GM18505 (cell line): Measurements from ENCODE around the gene SRP72.
"Not testable (repeated sequence)": the region's sequence is repeated elsewhere in the genome, so short reads cannot be mapped to it uniquely, and the experiment has no call there.

Experiments used
- ATAC-seq: cut with Tn5 transposase; IDR thresholded peaks from one replicate; pipeline ENCODE4 v1.9.1; 2021; ENCODE audit not compliant: unreplicated experiment
- POLR2A ChIP-seq: IDR thresholded peaks from 4 replicates; pipeline ENCODE4 v1.6.1; 2011; ENCODE audit warnings: borderline replicate concordance; ENCODE audit not compliant: insufficient read depth, insufficient read length; ENCODE audit errors: extremely low read depth

Gene SRP72

DNA sequence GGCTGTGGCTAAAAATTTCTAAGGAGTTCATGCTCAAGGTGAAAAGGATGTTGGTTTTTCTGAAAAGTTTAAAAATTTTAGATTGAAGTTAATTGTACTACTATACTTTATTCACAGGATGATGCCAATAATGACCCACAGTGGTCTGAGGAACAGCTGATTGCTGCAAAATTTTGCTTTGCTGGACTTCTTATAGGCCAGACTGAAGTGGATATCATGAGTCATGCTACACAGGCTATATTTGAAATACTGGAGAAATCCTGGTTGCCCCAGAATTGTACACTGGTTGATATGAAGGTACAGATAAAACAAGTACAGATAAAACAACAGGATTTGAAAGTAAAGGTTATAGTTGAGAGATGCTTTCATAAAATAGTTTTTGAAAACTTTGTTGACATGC lies 19.1 kb upstream of the SRP72 start:
- TF ChIP-seq POLR2A, result no peak
- no peak for ATAC-seq

DNA sequence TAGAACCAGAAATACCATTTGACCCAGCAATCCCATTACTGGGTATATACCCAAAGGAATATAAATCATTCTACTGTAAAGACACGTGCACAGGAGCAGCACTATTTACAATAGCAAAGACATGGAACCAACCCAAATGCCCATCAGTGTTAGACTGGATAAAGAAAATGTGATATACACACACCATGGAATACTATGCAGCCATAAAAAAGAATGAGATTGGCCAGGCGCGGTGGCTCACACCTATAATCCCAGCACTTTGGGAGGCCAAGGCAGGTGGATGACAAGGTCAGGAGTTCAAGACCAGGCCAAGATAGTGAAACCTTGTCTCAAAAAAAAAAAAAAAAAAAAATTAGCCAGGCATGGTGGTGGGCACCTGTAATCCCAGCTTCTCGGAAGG lies 17.9 kb upstream of the SRP72 start:
- not testable (repeated sequence) for ATAC-seq

DNA sequence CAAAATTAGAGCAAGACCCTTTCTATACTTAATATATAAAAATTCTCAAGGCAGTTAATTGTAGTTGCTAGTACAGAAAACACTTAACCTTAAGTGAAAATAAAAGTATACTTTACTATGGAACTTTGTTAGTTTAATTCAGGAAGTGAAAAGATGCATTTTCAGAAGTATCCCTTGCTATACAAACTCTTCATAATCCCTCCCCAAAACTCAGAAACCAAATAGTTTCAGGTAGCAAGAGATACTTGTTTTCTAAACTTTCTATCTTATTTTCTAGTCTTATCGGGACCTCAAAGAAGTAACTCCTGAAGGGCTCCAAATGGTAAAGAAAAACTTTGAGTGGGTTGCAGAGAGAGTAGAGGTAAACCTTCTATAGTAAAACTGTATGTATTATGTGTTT lies 17.1 kb upstream of the SRP72 start:
- no peak for ATAC-seq
- no peak for TF ChIP-seq POLR2A

DNA sequence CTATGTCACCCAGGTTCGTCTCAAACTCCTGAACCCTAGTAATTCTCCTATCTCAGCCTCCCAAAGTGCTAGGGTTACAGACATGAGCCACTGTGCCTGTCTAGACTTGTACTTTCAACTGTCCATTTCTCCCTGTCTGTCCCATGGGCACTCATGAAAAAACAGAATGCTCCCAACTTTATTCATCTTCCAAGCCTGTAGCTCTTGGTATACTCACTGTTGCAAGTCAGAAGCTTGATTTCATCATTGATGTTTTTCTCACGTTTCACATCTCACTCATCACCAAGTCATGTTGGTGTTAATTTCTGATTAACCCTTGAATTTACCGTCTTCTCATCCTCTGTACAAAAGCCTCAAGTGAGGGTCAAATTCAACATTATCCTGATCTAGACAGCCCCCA lies 7.3 kb upstream of the SRP72 start:
- ATAC-seq, result no peak
- no peak for TF ChIP-seq POLR2A

DNA sequence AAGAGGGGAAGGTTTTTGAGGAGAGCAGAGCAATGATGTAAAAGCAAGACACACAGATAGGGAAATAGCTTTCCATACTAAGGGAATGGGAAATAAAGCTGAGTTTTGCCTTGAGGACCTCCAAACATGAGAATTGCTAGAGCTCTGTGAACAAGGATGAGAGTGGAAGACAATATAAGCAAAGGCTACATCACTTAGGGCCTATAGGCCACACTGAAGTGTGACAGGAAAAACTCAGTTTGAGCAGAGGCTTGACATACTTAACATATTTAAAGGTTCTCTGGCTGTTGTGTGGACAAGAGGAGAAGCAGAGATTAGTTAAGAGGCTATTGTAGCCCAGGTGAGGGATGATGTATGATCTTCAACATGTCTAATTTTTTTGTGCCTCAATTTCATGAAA lies 5.3 kb upstream of the SRP72 start:
- TF ChIP-seq POLR2A, result no peak
- ATAC-seq, result no peak

DNA sequence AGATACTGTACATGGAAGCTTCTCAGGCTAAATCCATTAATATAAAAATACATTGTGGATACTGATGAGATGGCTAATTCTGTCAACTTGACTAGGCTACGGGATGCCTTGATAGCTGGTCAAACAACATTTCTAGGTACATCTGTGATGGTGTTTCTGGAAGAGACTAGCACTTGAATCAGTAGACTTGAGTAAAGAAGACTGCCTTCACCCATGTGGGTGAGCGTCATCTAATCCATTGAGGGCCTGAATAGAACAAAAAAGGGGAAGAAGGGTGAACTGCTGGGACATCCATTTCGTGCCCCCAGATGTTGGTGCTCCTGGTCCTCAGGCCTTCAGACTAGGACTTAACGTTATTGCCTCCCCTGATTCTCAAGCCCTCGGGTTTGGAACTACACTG lies 3.7 kb upstream of the SRP72 start:
- peak; percentile 37 for TF ChIP-seq POLR2A
- ATAC-seq, result no peak

DNA sequence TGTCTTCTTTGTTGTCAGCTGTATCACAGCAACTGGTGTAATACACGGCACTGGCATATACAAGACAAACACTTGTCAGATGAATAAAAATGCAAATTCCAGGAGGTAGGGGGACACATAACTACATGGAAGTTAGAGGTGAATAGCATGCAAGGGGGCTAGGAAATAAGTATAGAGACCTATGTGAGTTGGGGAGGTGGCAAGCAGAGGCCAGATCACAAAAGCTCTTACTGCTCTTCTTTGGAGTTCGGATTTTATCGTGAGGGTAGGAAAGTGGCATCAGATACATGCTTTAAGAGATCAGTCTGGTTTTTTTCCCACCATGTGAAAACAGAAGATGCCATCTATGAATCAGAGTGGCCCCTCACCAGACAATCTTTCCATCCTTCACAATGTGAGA lies 2.8 kb upstream of the SRP72 start:
- TF ChIP-seq POLR2A, result no peak
- ATAC-seq, result no peak

DNA sequence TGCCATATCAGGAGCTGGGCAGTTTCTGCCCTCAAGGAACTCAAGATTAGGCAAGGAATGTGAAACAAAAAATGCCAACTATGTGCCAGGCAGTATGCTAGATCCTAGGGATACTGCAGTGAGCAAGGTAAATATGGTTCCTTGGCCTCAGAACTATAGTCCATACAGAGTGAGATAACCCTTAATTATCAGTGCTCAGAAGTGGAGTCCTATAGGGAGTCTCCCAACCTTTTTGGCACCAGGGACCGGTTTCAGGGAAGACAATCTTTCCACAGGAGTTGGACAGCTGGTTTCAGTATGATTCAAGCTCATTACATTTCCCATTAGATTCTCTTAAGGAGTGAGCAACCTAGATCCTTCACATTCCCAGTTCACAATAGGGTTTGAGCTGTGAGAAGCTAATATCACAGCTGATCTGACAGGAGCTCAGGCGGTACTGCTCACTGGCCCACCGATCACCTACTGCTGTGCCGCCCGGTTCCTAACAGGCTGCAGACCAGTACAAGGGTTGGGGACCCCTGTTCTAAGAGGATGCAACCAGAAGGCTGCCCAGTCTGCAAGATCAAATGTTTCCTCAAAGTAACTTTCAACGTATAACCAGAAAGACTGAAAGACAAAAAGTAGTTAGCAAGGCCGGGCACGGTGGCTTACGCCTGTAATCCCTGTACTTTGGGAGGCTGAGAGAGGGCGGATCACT lies 1.7 kb upstream of the SRP72 start:
- no peak for ATAC-seq
- TF ChIP-seq POLR2A, result no peak

DNA sequence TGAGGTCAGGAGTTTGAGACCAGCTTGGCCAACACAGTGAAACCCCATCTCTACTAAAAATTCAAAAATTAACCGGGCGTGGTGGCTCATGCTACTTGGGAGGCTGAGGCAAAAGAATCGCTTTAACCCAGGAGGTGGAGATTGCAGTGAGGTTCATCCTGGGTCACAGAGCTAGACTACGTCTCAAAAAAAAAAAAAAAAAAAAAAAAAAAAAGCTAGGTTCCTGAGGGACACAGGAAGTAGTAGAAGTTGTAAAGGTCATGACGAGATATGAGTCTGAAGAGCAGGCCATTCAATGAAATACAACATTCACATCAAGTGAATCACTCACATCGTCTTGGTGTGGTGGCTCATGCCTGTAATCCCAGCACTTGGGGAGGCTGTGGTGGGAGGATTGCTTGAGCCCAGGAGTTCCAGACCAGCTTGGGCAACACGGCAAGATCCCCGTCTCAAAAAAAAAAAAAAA lies 1.1 kb upstream of the SRP72 start:
- ATAC-seq, result not testable (repeated sequence)
- TF ChIP-seq POLR2A, result peak; percentile 17

DNA sequence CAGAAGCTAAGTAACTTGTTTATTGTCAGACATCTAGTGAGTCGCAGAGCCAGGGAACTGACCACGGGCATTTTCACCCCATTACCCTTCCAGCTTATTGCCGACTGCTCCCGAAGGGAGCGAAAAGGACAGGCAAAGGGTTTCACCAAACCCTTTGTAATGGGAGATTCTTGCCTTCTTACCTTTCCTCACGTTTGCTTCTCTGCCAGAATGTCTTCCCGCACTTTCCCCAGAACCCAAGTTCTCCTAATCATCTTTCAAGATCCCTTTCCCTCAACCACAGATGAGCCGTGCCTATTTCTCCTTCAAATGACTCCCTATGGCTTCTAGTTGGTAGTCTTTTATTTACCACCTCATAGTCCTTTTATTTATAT lies 520 bp upstream of the SRP72 start:
- ATAC-seq, result no peak
- TF ChIP-seq POLR2A, result no peak

DNA sequence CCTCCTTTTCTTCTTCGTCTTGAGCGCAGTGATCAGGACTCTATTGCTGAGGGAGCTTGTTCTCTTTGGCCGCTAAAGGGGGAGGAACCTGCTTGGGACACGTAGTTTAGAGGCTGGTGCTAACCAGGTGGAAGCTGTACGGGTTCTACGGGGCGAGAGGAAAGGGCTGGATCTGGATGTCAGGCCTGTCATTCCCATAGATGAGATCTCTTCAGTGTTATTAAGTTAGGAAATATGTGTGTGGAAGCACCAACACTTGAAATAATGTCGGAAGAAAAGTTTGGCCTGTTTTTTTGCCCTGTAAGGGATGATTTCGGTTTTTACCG lies 643 bp downstream of the SRP72 start:
- TF ChIP-seq POLR2A, result no peak
- ATAC-seq, result peak; percentile 38

DNA sequence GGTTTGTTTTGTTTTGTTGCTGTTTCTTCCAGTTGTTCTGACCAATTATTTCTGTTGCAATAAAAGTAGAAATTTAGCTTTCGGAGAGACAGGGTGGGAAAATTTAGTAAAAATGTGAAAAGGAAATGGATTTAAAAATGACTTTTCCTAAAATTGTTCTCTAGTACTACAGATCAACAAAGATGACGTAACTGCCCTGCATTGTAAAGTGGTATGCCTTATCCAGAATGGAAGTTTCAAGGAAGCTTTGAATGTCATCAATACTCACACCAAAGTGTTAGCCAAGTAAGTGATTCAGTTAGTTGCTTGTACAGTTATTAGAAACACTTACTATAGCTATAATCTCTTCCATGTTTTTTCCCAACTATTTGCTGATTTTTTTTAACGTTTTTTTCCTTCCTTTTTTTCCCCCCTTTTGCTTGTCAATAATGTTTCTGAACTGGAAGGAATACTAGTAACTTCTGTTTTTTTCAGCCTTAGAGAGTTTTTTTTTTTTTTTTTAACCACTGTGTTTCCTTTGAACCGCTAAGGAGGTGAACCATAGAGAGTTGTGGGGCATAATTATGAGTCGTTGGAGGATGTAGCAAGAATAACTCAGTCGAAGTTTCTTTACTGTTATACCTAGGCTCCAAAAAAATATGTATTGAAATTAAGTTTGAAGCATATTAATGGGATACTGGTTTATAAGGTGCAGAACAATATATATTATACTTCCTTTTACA lies 2.2 kb downstream of the SRP72 start:
- no peak for TF ChIP-seq POLR2A
- ATAC-seq, result no peak

DNA sequence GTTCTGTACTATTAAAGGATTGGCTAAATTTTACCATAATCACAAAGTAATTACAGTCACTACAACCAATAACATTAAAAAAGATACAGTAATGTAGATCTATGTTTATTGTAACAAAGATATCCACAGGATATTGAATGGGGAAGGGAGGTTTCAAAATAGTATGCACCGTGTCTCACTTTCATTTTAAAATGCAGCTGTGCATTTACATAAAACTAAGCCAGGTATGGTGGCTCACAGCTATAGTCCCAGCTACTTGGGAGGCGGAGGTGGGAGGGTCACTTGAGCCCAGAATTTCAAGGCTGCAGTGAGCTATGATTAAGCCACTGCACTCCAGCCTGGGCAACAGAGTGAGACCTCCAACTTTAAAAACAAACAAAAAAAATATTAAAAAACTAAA lies 8.5 kb downstream of the SRP72 start:
- no peak for TF ChIP-seq POLR2A

DNA sequence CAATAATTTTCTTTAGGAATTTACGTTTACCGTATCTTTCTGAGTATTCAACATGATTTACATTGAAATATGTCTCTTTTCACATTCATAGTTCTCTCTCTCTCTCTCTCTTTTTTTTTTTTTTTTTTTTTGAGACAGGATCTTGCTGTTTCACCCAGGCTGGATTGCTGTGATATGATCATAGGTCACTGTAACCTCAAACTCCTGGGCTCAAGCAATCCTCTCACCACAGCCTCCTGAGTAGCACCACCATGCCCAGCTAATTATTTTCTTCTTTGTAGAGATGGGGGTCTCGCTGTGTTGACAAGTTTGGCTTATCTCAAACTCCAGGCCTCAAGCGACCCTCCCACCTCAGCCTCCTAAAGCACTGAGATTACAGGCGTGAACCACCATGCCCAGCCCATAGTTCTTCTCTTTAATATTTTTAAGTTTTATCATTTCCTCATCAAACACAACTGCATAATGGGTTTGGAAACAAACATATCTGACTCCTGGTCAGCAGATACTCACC lies 9.8 kb downstream of the SRP72 start:
- ATAC-seq, result no peak
- no peak for TF ChIP-seq POLR2A

More for the DNA sequence above, 8.5 kb downstream of the SRP72 start:
- peak; percentile 86 for ATAC-seq
